ENCODE measurements around the gene TRIO. TPM values are rescaled to one million over a fixed set of nuclear protein-coding genes. Genes with fewer than 3 reads are reported as not detected.
"Not testable (repeated sequence)": the region's sequence is repeated elsewhere in the genome, so short reads cannot be mapped to it uniquely, and the experiment has no call there.

Gene TRIO
- 100 to 1,000 TPM in 1 of 4 donors, 10 to 100 TPM in 3; 84.9 to 106 (median 95.6) TPM for polyA plus RNA-seq (ENCODE audit: insufficient read length in 4 of 4)

- peak; percentile 90 to 92 (median 90) for DNase-seq (ENCODE audit: low read depth in 4 of 4, low spot score in 3 of 4)
These were observed at the start of gene TRIO for GRCh38 chr5:14142827-14143545. TRIO (plus strand) TSS chr5:14143342; CDS start chr5:14143726, 384 bp downstream.

GRCh38 chr5:14097380-14097779 is 45.8 kb upstream of the TRIO start:
- DNase-seq (ENCODE audit: low read depth in 4 of 4, low spot score in 3 of 4), result not testable (repeated sequence)

DNA sequence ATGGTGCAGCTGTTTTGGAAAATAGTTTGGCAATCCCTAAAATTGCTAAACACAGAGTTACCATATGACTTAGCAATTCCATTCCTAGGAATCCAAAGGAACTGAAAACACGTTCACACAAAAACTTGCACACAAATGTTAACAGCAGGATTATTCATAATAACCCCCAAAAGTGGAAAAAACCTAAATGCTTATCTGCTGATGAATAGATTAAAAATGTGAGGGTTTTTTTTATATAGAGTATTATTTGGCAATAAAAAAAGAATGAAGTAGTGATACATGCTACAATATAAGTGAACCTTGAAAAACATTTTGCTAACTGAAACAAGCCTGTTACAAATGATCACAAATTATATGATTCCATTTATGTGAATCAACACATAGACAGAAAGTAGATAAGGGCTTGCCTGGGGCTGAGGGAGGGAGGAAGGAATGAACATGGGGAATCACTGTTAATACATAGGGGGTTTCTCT is 45.1 kb upstream of the TRIO start:
- no peak for DNase-seq (ENCODE audit: low read depth in 4 of 4, low spot score in 3 of 4)

- DNase-seq (ENCODE audit: low read depth in 4 of 4, low spot score in 3 of 4), result no peak
These were observed 42.9 kb upstream of the TRIO start for GRCh38 chr5:14100281-14100680.

GRCh38 chr5:14101922-14102321 is 41.2 kb upstream of the TRIO start:
- no peak for DNase-seq (ENCODE audit: low read depth in 4 of 4, low spot score in 3 of 4)

DNA sequence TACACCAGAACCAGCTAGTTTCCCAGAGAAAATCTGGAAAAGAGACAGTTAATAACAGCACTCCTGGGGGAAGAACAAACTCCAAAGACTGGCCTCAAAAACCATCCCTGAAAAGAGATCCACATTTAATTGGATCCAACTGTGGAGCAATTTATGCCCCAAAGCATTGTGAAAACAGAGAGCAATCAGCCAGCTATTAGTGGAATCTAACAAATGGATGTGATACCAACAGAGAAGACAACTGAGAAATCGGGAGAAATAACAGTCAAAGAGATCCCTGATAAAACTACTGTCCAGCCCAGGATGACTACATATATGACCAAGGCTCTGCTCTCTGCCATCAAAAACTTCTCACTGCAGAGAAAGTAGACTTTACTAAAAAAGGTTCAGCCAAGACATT is 40.5 kb upstream of the TRIO start:
- DNase-seq (ENCODE audit: low read depth in 4 of 4, low spot score in 3 of 4), result no peak

GRCh38 chr5:14105718-14106410 is 37.3 kb upstream of the TRIO start:
- no peak for DNase-seq (ENCODE audit: low read depth in 4 of 4, low spot score in 3 of 4)

DNA sequence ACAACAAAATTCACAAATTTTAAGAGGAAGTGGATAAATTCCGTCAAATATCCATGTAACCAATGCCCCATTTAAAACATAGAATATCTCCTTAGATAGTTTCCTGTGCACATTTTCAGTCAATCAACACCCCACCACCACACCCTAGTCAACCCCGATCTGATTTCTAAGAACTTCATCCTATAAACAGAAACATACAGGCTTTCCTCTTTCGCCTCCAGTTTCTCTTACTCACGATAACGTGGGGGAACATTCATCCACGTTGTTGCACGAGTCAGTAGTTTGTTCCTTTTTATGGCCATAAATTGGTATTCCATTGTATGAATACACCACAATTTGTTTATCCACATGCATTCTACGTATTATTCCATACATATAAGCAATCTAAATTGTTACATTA is 35.6 kb upstream of the TRIO start:
- no peak for DNase-seq (ENCODE audit: low read depth in 4 of 4, low spot score in 3 of 4)

DNA sequence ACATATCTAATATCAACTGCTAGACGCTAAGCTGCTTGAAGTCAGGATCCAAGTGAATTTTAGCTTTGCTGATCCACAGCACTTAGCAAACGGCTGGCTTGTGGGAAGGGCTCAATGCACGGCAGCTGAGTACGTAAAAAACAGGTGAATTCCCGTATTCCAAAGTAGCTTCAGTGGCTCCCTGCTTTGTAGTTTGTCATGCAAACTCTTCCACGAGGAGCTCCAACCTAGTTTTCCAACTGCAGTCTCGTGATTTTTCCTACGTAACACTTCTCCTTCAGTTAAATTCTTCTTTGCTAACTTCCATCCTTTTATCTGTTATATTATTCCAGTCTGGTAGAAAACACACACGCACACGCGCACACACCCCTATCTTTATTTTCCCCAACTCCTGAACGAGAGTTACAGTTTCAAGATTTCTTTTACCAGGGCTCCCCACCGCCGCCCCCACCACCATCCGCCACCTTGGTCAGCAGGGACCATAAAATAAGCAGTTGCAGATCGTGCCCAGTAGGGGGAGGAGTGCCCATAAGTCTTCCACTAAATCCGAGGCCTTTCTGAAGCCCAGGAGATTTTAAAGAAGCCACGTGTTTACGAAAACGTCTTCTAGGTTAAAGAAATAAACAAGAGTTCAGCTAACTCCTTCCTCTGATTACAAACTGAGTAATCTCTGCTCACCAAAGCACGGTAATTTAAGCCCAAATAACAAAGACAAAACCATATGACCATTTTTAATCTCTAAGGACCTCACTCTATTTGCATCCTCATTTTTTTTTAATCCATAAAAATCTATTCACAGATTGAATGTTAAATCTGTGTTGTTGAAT is 34.8 kb upstream of the TRIO start:
- peak; percentile 28 to 47 (median 36) for DNase-seq (ENCODE audit: low read depth in 4 of 4, low spot score in 3 of 4)

DNA sequence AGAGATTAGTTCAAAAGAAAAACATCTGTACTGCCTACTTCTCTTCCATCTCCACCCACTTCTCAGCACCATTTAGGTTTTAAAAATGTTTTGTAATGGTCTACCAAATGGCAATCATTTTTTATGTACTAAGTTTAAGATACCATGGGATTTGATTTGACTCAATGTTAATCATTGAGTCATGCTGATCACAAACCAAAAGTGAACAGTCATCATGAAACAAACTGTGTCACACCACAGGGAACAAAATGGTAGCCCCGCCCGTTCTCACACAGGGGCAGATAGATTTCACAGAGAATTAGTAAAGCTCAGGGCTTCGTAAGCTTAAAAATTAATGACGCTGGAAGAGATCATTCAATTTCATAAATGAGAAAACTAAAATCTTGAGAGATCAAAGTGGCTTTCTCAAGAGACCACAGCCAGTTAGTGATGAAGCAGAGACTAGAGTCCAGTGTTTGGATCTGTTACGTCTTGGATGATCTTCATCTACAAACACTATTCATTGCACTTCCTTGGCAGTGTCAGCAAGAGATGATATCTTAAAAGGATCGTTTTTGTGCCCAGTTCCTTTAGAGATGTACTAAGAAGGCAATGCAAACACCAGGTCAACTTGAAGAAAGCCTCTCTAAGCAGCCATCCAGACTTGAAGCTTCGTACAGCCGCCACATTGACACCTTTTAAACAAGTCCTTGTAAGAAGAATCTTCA is 33.9 kb upstream of the TRIO start:
- no peak for DNase-seq (ENCODE audit: low read depth in 4 of 4, low spot score in 3 of 4)

- no peak for DNase-seq (ENCODE audit: low read depth in 4 of 4, low spot score in 3 of 4)
These were observed 33.4 kb upstream of the TRIO start for GRCh38 chr5:14109771-14110170.

GRCh38 chr5:14110196-14110595 is 32.9 kb upstream of the TRIO start:
- DNase-seq (ENCODE audit: low read depth in 4 of 4, low spot score in 3 of 4), result no peak

GRCh38 chr5:14110680-14111079 is 32.5 kb upstream of the TRIO start:
- DNase-seq (ENCODE audit: low read depth in 4 of 4, low spot score in 3 of 4), result no peak

DNA sequence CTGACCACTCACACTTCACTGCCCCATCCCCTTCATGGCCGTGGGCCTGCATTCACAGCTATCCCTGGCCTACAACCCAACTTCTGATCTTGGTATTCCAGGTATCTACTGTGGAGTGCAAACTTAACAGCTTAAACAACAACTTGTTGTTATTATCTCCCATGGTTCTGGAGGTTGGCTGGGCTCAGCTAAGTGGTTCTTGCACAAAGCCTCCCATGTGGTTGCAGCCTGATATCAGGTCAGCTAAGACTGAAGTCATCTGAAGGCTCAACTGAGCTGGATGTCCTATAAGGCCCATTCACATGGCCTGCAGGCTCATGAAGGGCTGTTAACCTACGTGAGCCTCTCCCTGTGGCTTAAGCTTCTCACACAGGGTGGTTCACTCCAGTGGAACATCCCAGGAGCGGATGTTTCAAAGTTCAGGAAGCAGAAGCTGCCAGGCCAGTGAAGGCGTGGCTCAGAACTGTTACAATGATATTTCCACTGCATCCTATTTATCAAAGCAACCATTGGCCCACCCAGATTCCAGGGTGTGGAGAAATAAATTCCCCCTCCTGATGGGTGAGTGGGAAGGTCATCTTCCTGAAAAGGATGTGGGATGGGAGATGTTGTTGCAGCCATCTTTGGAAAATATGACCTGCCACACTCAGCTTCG is 30.0 kb upstream of the TRIO start:
- no peak for DNase-seq (ENCODE audit: low read depth in 4 of 4, low spot score in 3 of 4)

DNA sequence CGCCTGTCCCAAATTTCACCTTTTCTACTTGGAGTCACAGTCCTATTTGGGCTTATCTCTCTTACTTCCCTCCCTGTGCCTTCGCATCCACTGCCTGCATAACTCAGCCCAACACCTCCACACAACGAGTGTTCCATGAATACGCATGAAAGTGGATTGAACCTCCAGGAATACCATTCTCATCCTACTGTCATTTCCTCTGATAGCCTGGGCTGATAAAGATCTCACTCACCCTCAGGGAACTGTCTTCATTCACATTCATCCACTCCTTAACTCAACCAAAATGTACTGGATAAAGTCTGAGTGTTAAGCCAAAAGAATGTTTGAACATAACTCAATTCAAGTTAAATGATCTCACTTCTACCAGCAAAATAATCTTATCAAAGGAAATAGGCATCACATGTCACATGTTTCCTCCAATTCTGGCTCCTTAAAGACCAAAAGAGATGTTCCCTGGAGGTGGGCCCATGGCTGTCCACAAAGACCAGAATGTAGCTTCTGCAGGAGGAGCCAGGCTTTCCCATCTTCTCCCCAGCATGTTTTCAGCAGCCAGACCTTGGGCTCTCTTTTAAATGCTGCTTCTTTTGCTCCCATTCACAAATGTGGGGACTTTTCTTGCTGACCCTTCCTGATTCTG is 28.4 kb upstream of the TRIO start:
- no peak for DNase-seq (ENCODE audit: low read depth in 4 of 4, low spot score in 3 of 4)

DNA sequence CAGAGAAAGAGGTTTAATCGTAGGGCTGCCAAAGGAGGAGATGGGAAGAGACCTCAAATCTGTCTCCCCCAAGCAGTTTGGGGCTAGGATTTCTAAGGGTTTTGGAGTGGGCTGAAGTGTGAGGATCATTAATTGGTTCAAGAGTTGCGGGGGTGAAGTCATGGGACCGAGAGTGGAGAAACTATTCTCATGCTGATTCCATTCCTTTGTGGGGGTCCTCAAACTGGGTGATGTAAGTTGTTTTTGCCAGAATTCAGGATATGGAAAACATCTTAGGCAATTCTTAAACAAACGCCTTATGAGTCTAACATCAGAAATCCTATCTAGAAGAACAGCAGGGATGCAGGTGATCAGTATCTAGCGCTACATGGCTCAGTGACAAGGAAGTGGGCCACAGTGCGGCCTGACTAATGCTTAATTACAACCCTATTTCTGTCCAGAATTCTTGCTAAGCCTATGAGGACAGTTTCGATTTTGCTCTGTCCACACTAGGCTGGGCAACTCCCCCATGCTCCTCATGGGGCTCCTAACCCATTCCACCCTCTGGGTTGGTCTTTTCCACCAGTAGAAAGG is 27.7 kb upstream of the TRIO start:
- no peak for DNase-seq (ENCODE audit: low read depth in 4 of 4, low spot score in 3 of 4)

- DNase-seq (ENCODE audit: low read depth in 4 of 4, low spot score in 3 of 4), result no peak
These were observed 24.4 kb upstream of the TRIO start for GRCh38 chr5:14118551-14119320.

GRCh38 chr5:14120176-14120575 is 23.0 kb upstream of the TRIO start:
- DNase-seq (ENCODE audit: low read depth in 4 of 4, low spot score in 3 of 4), result no peak
